Kidney capillary endothelial cell (primary cell): ENCODE measurements around the gene PTPRF.
"Not testable (repeated sequence)": the region's sequence is repeated elsewhere in the genome, so short reads cannot be mapped to it uniquely, and the experiment has no call there.

ENCODE experiments used
- DNase-seq: peaks from one replicate; pipeline ENCODE4 v3.0.0-alpha.2; 2018; ENCODE audit warnings: low spot score

The PTPRF gene

GRCh38 chr1:43634721-43635120 lies 104.0 kb downstream of the PTPRF start:
- no peak for DNase-seq

- DNase-seq: no peak
Measured at GRCh38 chr1:43636006-43636641, 105.4 kb downstream of the PTPRF start.

- no peak for DNase-seq
Measured at GRCh38 chr1:43637267-43637666, 106.6 kb downstream of the PTPRF start.

- not testable (repeated sequence) for DNase-seq
Measured at GRCh38 chr1:43638381-43638780, 107.7 kb downstream of the PTPRF start.

- DNase-seq: no peak
Measured at GRCh38 chr1:43639976-43640794, 109.5 kb downstream of the PTPRF start.

GRCh38 chr1:43644558-43644957 lies 113.9 kb downstream of the PTPRF start:
- DNase-seq: no peak

GRCh38 chr1:43645461-43645860 lies 114.8 kb downstream of the PTPRF start:
- no peak for DNase-seq

GRCh38 chr1:43647331-43647730 lies 116.6 kb downstream of the PTPRF start:
- DNase-seq: not testable (repeated sequence)

- no peak for DNase-seq
Measured at GRCh38 chr1:43648221-43648847, 117.7 kb downstream of the PTPRF start.

- no peak for DNase-seq
Measured at GRCh38 chr1:43648876-43649477, 118.3 kb downstream of the PTPRF start.

- peak; percentile 95 for DNase-seq
Measured at GRCh38 chr1:43650310-43651085, 119.8 kb downstream of the PTPRF start.

- no peak for DNase-seq
Measured at GRCh38 chr1:43651188-43651587, 120.5 kb downstream of the PTPRF start.

GRCh38 chr1:43651902-43652301 lies 121.2 kb downstream of the PTPRF start:
- DNase-seq: no peak

GRCh38 chr1:43653339-43653738 lies 122.7 kb downstream of the PTPRF start:
- peak; percentile 18 for DNase-seq

- no peak for DNase-seq
Measured at GRCh38 chr1:43653893-43654292, 123.2 kb downstream of the PTPRF start.

- DNase-seq: no peak
Measured at GRCh38 chr1:43655953-43656352, 125.3 kb downstream of the PTPRF start.

GRCh38 chr1:43659212-43660166 lies 128.8 kb downstream of the PTPRF start:
- DNase-seq: no peak

- DNase-seq: no peak
Measured at GRCh38 chr1:43660355-43660754, 129.7 kb downstream of the PTPRF start.

GRCh38 chr1:43664369-43664768 lies 133.7 kb downstream of the PTPRF start:
- no peak for DNase-seq

- no peak for DNase-seq
Measured at GRCh38 chr1:43666608-43667007, 135.9 kb downstream of the PTPRF start.

GRCh38 chr1:43668956-43669355 lies 138.3 kb downstream of the PTPRF start:
- DNase-seq: no peak
